Loucy (cell line): Measurements from ENCODE around the gene GRID2IP.

Experiments used
- H2AFZ ChIP-seq: fragments of 200-600 bp; sonication (generic); 2 replicates; pipeline ENCODE4 v1.6.0; 2016; ENCODE audit warnings: antibody characterized with exemption, mild to moderate bottlenecking, low read length, moderate library complexity
- H3F3A ChIP-seq: fragments of 200-600 bp; 2 replicates; pipeline ENCODE4 v1.6.0; 2016; ENCODE audit warnings: antibody characterized with exemption, low read depth, mild to moderate bottlenecking
- H3K27me3 ChIP-seq: fragments of 200-600 bp; sonication (generic); 2 replicates; pipeline ENCODE4 v1.6.1; 2014; ENCODE audit warnings: low read length, mild to moderate bottlenecking; ENCODE audit not compliant: insufficient read depth, poor library complexity, severe bottlenecking
- H3K36me3 ChIP-seq: fragments of 200-600 bp; sonication (generic); 2 replicates; pipeline ENCODE4 v1.6.1; 2016; ENCODE audit warnings: low read length; ENCODE audit not compliant: insufficient read depth
- H3K4me1 ChIP-seq: fragments of 200-600 bp; sonication (generic); 2 replicates; pipeline ENCODE4 v1.5.1; 2014; ENCODE audit warnings: low read length, mild to moderate bottlenecking; ENCODE audit not compliant: insufficient read depth, poor library complexity, severe bottlenecking
- H3K4me2 ChIP-seq: fragments of 200-600 bp; sonication (generic); 2 replicates; pipeline ENCODE4 v1.6.0; 2014; ENCODE audit warnings: antibody characterized with exemption, low read length, low read depth, mild to moderate bottlenecking; ENCODE audit not compliant: poor library complexity, severe bottlenecking
- H3K4me3 ChIP-seq: fragments of 200-600 bp; sonication (generic); 2 replicates; pipeline ENCODE4 v1.5.1; 2014; ENCODE audit warnings: low read length, mild to moderate bottlenecking, mixed read lengths; ENCODE audit not compliant: poor library complexity, severe bottlenecking
- H3K79me2 ChIP-seq: fragments of 200-600 bp; sonication (generic); 2 replicates; pipeline ENCODE4 v1.6.1; 2014; ENCODE audit warnings: low read length; ENCODE audit not compliant: insufficient read depth
- H3K9ac ChIP-seq: fragments of 200-600 bp; sonication (generic); 2 replicates; pipeline ENCODE4 v1.6.0; 2014; ENCODE audit warnings: mild to moderate bottlenecking, low read depth, low read length, moderate library complexity; ENCODE audit not compliant: poor library complexity, severe bottlenecking
- H3K9me2 ChIP-seq: fragments of 200-600 bp; sonication (generic); replicated peaks from 2 replicates; pipeline ENCODE4 v1.6.1; 2016; ENCODE audit warnings: low read depth, low read length, mixed read lengths
- H3K9me3 ChIP-seq: fragments of 200-600 bp; sonication (generic); 2 replicates; pipeline ENCODE4 v1.6.1; 2014; ENCODE audit warnings: mild to moderate bottlenecking, antibody characterized with exemption, low read length, low read depth; ENCODE audit not compliant: insufficient read depth
- H4K20me1 ChIP-seq: fragments of 200-600 bp; sonication (generic); 2 replicates; pipeline ENCODE4 v1.6.0; 2014; ENCODE audit warnings: antibody characterized with exemption, low read length, mild to moderate bottlenecking; ENCODE audit not compliant: insufficient read depth, poor library complexity, severe bottlenecking
- CTCF ChIP-seq: fragments of 200-600 bp; sonication (generic); conservative IDR thresholded peaks from 2 replicates; pipeline ENCODE4 v1.5.1; 2014; ENCODE audit warnings: mild to moderate bottlenecking, antibody characterized with exemption, low read length
- EZH2phosphoT487 ChIP-seq: fragments of 200-600 bp; IDR thresholded peaks from 2 replicates; pipeline ENCODE4 v1.6.1; 2018; ENCODE audit warnings: antibody characterized with exemption, mild to moderate bottlenecking, moderate library complexity, borderline replicate concordance

GRID2IP gene

GRCh38 chr7:6576024-6576866 is 25.0 kb upstream of the GRID2IP start:
- Histone ChIP-seq H3K4me1 (peaks cover 12% of the 10 kb centered on the region), H3K27me3 (no peaks in the 10 kb centered on the region), H3K4me2 (peak overlapping the region; percentile 56), H3K9me2 (no peaks in the 10 kb centered on the region), H3K9ac (peak overlapping the region; percentile 73), H4K20me1 (no peaks in the 10 kb centered on the region), H3K79me2 (0 out of 2 replicates have a peak, but pooled peaks cover 12% of the 10 kb centered on the region), H3K4me3 (peak overlapping the region; percentile 99), H3F3A (no peaks in the 10 kb centered on the region; the same call in 1 of the 2 replicates), H2AFZ (no peak overlapping the region), H3K36me3 (no peaks in the 10 kb centered on the region), H3K9me3 (no peaks in the 10 kb centered on the region)
- peak; percentile 28 for TF ChIP-seq CTCF
- no peak for TF ChIP-seq EZH2phosphoT487

GRCh38 chr7:6575281-6576023 is 24.2 kb upstream of the GRID2IP start:
- Histone ChIP-seq H4K20me1 (no peaks in the 10 kb centered on the region), H3K79me2 (0 out of 2 replicates have a peak, but pooled peaks cover 12% of the 10 kb centered on the region), H3K9me2 (no peaks in the 10 kb centered on the region), H3K9ac (no peak overlapping the region), H2AFZ (no peak overlapping the region), H3K4me3 (peak overlapping the region; percentile 99), H3K4me1 (peaks cover 6% of the 10 kb centered on the region), H3K9me3 (no peaks in the 10 kb centered on the region), H3K4me2 (peak overlapping the region; percentile 56), H3K27me3 (no peaks in the 10 kb centered on the region), H3F3A (no peaks in the 10 kb centered on the region; the same call in 1 of the 2 replicates), H3K36me3 (no peaks in the 10 kb centered on the region)
- TF ChIP-seq EZH2phosphoT487 = no peak
- TF ChIP-seq CTCF = no peak

GRCh38 chr7:6571160-6571779 is 20.0 kb upstream of the GRID2IP start:
- no peak overlapping the region for H2AFZ ChIP-seq

More at GRCh38 chr7:6571160-6571779, 20.0 kb upstream of the GRID2IP start:
- Histone ChIP-seq H3K79me2 (0 out of 2 replicates have a peak, but pooled peaks cover 3% of the 10 kb centered on the region), H3K9ac (no peak overlapping the region), H3K4me2 (no peak overlapping the region), H3K9me2 (no peaks in the 10 kb centered on the region), H3K4me3 (no peak overlapping the region), H3K4me1 (peaks cover 3% of the 10 kb centered on the region), H3K9me3 (no peaks in the 10 kb centered on the region), H3K36me3 (no peaks in the 10 kb centered on the region), H3K27me3 (no peaks in the 10 kb centered on the region), H3F3A (no peaks in the 10 kb centered on the region), H4K20me1 (no peaks in the 10 kb centered on the region)
- TF ChIP-seq CTCF (no peak), EZH2phosphoT487 (no peak)
